ENCODE measurements around the gene CERS6. TPM values are rescaled to one million over a fixed set of nuclear protein-coding genes. Genes with fewer than 3 reads are reported as not detected.

CERS6 gene
- polyA plus RNA-seq, 1 donor from 2014 or later, result 59.3 TPM

GRCh38 chr2:168626096-168626495 lies 170.0 kb downstream of the CERS6 start:
- no peaks in the 10 kb centered on the region for H3K9me2 ChIP-seq (ENCODE audit: insufficient read depth, low read length)
- no peaks in the 10 kb centered on the region for H3K9me3 ChIP-seq (ENCODE audit: low read length)
- no peaks in the 10 kb centered on the region for H3K27me3 ChIP-seq (ENCODE audit: insufficient read depth, low read depth, low read length)
- H3K27ac ChIP-seq (ENCODE audit: low read length), result no peak overlapping the region
- no peak overlapping the region for H2AFZ ChIP-seq (ENCODE audit: low read depth, low read length)
- no peak overlapping the region for H3K4me2 ChIP-seq (ENCODE audit: low read length)
- TF ChIP-seq SMC3 (conservative IDR thresholded peaks at IDR 0.05; ENCODE audit: poor library complexity) (no peak), POLR2AphosphoS5 (IDR thresholded peaks at IDR 0.05) (no peak), RAD21 (conservative IDR thresholded peaks at IDR 0.05) (no peak), EZH2 (IDR thresholded peaks at IDR 0.05; ENCODE audit: borderline replicate concordance, insufficient read depth, low read length, poor library complexity, severe bottlenecking) (no peak), EP300 (conservative IDR thresholded peaks at IDR 0.05; ENCODE audit: poor library complexity, severe bottlenecking) (no peak), REST (IDR thresholded peaks at IDR 0.05; ENCODE audit: borderline replicate concordance) (no peak), MXI1 (conservative IDR thresholded peaks at IDR 0.05; ENCODE audit: poor library complexity, severe bottlenecking) (no peak), TAF1 (IDR thresholded peaks at IDR 0.05; ENCODE audit: low read depth) (no peak), CTCF (IDR thresholded peaks at IDR 0.05; ENCODE audit: poor library complexity, severe bottlenecking) (no peak)
- H3F3A ChIP-seq (ENCODE audit: insufficient read depth, low read length, poor library complexity, severe bottlenecking), result no peaks in the 10 kb centered on the region
- H4K20me1 ChIP-seq (ENCODE audit: insufficient read depth), result no peaks in the 10 kb centered on the region
- H3K4me3 ChIP-seq (ENCODE audit: low read length), result no peak overlapping the region
- no peaks in the 10 kb centered on the region for H3K36me3 ChIP-seq (ENCODE audit: insufficient read depth, low read length)
- H3K79me2 ChIP-seq (replicated peaks; ENCODE audit: insufficient read depth, low read length), result no peaks in the 10 kb centered on the region
- no peak overlapping the region for H3K9ac ChIP-seq (ENCODE audit: low read length)

- Histone ChIP-seq H3K4me2 (ENCODE audit: low read length) (no peak overlapping the region), H3K27ac (ENCODE audit: low read length) (no peak overlapping the region), H3K9me3 (ENCODE audit: low read length) (no peaks in the 10 kb centered on the region), H2AFZ (ENCODE audit: low read depth, low read length) (no peak overlapping the region), H3K9me2 (ENCODE audit: insufficient read depth, low read length) (no peaks in the 10 kb centered on the region), H3K27me3 (ENCODE audit: insufficient read depth, low read depth, low read length) (no peaks in the 10 kb centered on the region), H3K79me2 (replicated peaks; ENCODE audit: insufficient read depth, low read length) (no peaks in the 10 kb centered on the region), H3K36me3 (ENCODE audit: insufficient read depth, low read length) (no peaks in the 10 kb centered on the region), H3K9ac (ENCODE audit: low read length) (no peak overlapping the region), H3F3A (ENCODE audit: insufficient read depth, low read length, poor library complexity, severe bottlenecking) (no peaks in the 10 kb centered on the region), H3K4me3 (ENCODE audit: low read length) (no peak overlapping the region), H4K20me1 (ENCODE audit: insufficient read depth) (no peaks in the 10 kb centered on the region)
- TF ChIP-seq CTCF (IDR thresholded peaks at IDR 0.05; ENCODE audit: poor library complexity, severe bottlenecking), result no peak
- TF ChIP-seq REST (IDR thresholded peaks at IDR 0.05; ENCODE audit: borderline replicate concordance), result no peak
Measured at GRCh38 chr2:168626647-168627046, 170.6 kb downstream of the CERS6 start.
